Measurements from ENCODE around the gene NUDCD3.

The NUDCD3 gene

DNA sequence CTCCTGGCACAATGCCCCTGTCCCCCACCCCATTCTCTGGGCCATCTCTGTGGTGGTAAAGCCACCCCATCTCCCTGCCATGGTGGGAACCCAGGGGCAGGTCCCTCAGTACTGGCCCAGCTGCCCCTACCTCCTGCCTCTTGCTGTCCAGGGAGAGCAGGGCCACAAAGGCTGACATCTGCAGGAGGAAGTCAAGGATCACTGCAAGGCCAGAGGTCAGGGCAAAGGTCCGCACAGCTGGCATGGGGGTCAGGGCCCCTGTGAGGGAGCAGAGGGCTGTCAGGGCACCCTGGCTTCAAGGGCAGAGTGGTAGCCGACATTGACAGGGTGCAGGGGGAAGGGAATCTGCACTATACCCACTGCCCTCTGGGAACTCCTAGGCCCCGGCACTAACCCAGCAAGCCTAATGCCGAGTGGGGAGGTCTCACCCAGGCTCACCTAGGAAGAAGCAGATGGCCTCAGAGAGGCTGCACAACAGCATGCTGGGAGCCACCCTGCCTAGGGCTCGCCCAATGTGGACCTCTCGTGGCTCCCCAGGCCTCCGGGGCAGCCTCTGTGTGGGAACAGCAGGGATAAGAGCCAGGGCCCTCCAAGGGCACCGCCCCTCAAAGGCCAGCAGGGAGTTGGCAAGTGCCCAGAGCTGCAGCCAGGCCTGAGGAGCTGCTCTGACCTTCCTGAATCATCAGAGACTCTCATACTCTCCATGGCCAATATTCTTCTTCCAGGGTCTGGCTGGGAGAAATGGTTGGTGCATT, 43.0 kb upstream of the NUDCD3 start:
- Histone ChIP-seq H3K9ac (ENCODE audit: low read depth, low read length) (no peak overlapping the region), H3K4me1 (ENCODE audit: control insufficient read depth, insufficient read depth, low read length) (no peaks in the 10 kb centered on the region)

GRCh38 chr7:44531421-44532380, 41.2 kb upstream of the NUDCD3 start:
- no peak overlapping the region for H3K9ac ChIP-seq (ENCODE audit: low read depth, low read length)
- H3K27ac ChIP-seq (ENCODE audit: low read depth, low read length), result no peak overlapping the region
- H3K27me3 ChIP-seq (ENCODE audit: control insufficient read depth, insufficient read depth, low read length), result no peaks in the 10 kb centered on the region
- no peak overlapping the region for H3K4me3 ChIP-seq (ENCODE audit: low read depth, low read length)
- no peaks in the 10 kb centered on the region for H3K9me3 ChIP-seq (ENCODE audit: control insufficient read depth, insufficient read depth, low read length)
- no peaks in the 10 kb centered on the region for H3K4me1 ChIP-seq (ENCODE audit: control insufficient read depth, insufficient read depth, low read length)
- H3K36me3 ChIP-seq (ENCODE audit: control insufficient read depth, insufficient read depth, low read length), result no peaks in the 10 kb centered on the region

More for the DNA sequence above, 43.0 kb upstream of the NUDCD3 start:
- no peak overlapping the region for H3K4me3 ChIP-seq (ENCODE audit: low read depth, low read length)
- H3K9me3 ChIP-seq (ENCODE audit: control insufficient read depth, insufficient read depth, low read length), result no peaks in the 10 kb centered on the region
- H3K27ac ChIP-seq (ENCODE audit: low read depth, low read length), result no peak overlapping the region
- H3K36me3 ChIP-seq (ENCODE audit: control insufficient read depth, insufficient read depth, low read length), result no peaks in the 10 kb centered on the region
- H3K27me3 ChIP-seq (ENCODE audit: control insufficient read depth, insufficient read depth, low read length), result no peaks in the 10 kb centered on the region

- Histone ChIP-seq H3K4me3 (ENCODE audit: low read depth, low read length) (no peak overlapping the region), H3K9me3 (ENCODE audit: control insufficient read depth, insufficient read depth, low read length) (no peaks in the 10 kb centered on the region), H3K36me3 (ENCODE audit: control insufficient read depth, insufficient read depth, low read length) (no peaks in the 10 kb centered on the region), H3K27ac (ENCODE audit: low read depth, low read length) (no peak overlapping the region), H3K4me1 (ENCODE audit: control insufficient read depth, insufficient read depth, low read length) (no peaks in the 10 kb centered on the region), H3K27me3 (ENCODE audit: control insufficient read depth, insufficient read depth, low read length) (no peaks in the 10 kb centered on the region), H3K9ac (ENCODE audit: low read depth, low read length) (no peak overlapping the region)
Measured at GRCh38 chr7:44530990-44531389, 40.5 kb upstream of the NUDCD3 start.

DNA sequence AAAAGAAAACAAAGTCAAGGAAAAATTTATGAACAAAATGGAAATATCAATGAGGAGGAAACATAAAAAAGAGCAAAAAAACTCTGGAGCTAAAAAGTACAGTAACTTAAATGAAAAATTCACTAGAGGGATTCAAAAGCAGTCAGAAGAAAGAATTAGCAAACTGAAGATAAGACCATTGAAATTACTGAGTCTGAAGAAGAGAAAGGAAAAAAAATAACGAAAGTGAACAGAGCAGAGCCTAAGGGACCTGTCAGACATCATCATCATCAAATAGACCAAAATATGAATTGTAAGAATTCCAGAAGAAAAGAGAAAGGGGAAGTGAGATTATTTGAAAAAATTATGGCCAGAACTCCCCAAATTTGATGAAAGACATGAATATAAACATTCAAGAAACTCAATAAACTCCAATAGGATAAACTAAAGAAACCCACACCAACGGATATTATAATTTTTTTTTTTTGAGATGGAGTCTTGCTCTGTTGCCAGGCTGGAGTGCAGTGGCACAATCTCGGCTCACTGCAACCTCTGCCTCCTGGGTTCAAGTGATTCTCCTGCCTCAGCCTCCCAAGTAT, 34.4 kb upstream of the NUDCD3 start:
- no peaks in the 10 kb centered on the region for H3K4me1 ChIP-seq (ENCODE audit: control insufficient read depth, insufficient read depth, low read length)
- H3K27me3 ChIP-seq (ENCODE audit: control insufficient read depth, insufficient read depth, low read length), result no peaks in the 10 kb centered on the region
- no peak overlapping the region for H3K27ac ChIP-seq (ENCODE audit: low read depth, low read length)
- no peaks in the 10 kb centered on the region for H3K9me3 ChIP-seq (ENCODE audit: control insufficient read depth, insufficient read depth, low read length)
- no peaks in the 10 kb centered on the region for H3K36me3 ChIP-seq (ENCODE audit: control insufficient read depth, insufficient read depth, low read length)
- no peak overlapping the region for H3K4me3 ChIP-seq (ENCODE audit: low read depth, low read length)
- H3K9ac ChIP-seq (ENCODE audit: low read depth, low read length), result no peak overlapping the region

- H3K27ac ChIP-seq (ENCODE audit: low read depth, low read length), result no peak overlapping the region
- no peaks in the 10 kb centered on the region for H3K4me1 ChIP-seq (ENCODE audit: control insufficient read depth, insufficient read depth, low read length)
- H3K9ac ChIP-seq (ENCODE audit: low read depth, low read length), result no peak overlapping the region
- no peaks in the 10 kb centered on the region for H3K27me3 ChIP-seq (ENCODE audit: control insufficient read depth, insufficient read depth, low read length)
- H3K36me3 ChIP-seq (ENCODE audit: control insufficient read depth, insufficient read depth, low read length), result no peaks in the 10 kb centered on the region
- H3K9me3 ChIP-seq (ENCODE audit: control insufficient read depth, insufficient read depth, low read length), result no peaks in the 10 kb centered on the region
- H3K4me3 ChIP-seq (ENCODE audit: low read depth, low read length), result no peak overlapping the region
Measured at GRCh38 chr7:44522315-44522714, 31.9 kb upstream of the NUDCD3 start.

GRCh38 chr7:44521347-44522095, 31.1 kb upstream of the NUDCD3 start:
- no peaks in the 10 kb centered on the region for H3K9me3 ChIP-seq (ENCODE audit: control insufficient read depth, insufficient read depth, low read length)
- H3K4me1 ChIP-seq (ENCODE audit: control insufficient read depth, insufficient read depth, low read length), result no peaks in the 10 kb centered on the region
- no peak overlapping the region for H3K27ac ChIP-seq (ENCODE audit: low read depth, low read length)
- no peak overlapping the region for H3K4me3 ChIP-seq (ENCODE audit: low read depth, low read length)
- no peaks in the 10 kb centered on the region for H3K27me3 ChIP-seq (ENCODE audit: control insufficient read depth, insufficient read depth, low read length)
- H3K36me3 ChIP-seq (ENCODE audit: control insufficient read depth, insufficient read depth, low read length), result no peaks in the 10 kb centered on the region
- no peak overlapping the region for H3K9ac ChIP-seq (ENCODE audit: low read depth, low read length)

DNA sequence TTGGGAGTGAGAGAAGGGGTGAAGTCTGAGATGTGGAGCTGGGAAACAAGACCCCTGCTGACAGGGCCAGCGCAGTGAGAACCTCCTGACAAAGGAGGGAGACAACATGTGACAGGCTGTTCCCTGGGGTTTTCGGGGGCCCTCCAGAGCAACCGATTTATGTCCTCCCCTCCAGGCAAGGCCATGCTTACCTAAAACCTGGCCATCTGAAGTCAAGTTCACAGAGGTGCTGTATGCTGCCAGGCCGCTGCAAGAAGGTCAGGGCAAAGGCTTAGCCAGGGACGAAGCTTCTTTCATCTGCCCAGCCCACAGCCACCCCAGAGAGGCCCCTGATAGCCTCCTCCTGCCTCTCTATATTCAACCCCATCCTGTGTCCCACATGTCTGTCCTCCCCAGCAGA, 30.1 kb upstream of the NUDCD3 start:
- H3K27me3 ChIP-seq (ENCODE audit: control insufficient read depth, insufficient read depth, low read length), result no peaks in the 10 kb centered on the region
- no peak overlapping the region for H3K9ac ChIP-seq (ENCODE audit: low read depth, low read length)
- no peaks in the 10 kb centered on the region for H3K36me3 ChIP-seq (ENCODE audit: control insufficient read depth, insufficient read depth, low read length)
- no peaks in the 10 kb centered on the region for H3K9me3 ChIP-seq (ENCODE audit: control insufficient read depth, insufficient read depth, low read length)
- no peak overlapping the region for H3K4me3 ChIP-seq (ENCODE audit: low read depth, low read length)
- H3K4me1 ChIP-seq (ENCODE audit: control insufficient read depth, insufficient read depth, low read length), result no peaks in the 10 kb centered on the region
- H3K27ac ChIP-seq (ENCODE audit: low read depth, low read length), result no peak overlapping the region

DNA sequence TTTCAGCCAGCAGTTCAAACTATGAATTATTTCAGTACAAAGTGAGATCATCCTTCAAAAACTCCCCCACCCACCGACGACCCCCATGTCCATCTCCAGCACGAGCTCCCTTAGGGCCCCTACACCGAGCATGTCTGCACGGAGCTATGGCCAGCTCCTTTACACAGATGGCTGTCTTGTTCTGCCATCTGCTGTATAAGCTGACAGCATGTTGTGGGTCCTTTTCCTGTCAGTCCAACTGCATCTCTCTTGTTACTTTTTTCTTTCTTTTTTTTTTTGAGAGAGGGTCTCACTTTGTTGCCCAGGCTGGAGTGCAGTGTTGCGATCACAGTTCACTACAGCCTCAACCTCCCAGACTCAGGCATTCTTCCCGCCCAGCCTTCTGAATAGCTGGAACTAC, 29.1 kb upstream of the NUDCD3 start:
- H3K27ac ChIP-seq (ENCODE audit: low read depth, low read length), result no peak overlapping the region
- no peak overlapping the region for H3K4me3 ChIP-seq (ENCODE audit: low read depth, low read length)
- H3K36me3 ChIP-seq (ENCODE audit: control insufficient read depth, insufficient read depth, low read length), result no peaks in the 10 kb centered on the region
- H3K4me1 ChIP-seq (ENCODE audit: control insufficient read depth, insufficient read depth, low read length), result no peaks in the 10 kb centered on the region
- H3K27me3 ChIP-seq (ENCODE audit: control insufficient read depth, insufficient read depth, low read length), result no peaks in the 10 kb centered on the region
- H3K9me3 ChIP-seq (ENCODE audit: control insufficient read depth, insufficient read depth, low read length), result no peaks in the 10 kb centered on the region
- H3K9ac ChIP-seq (ENCODE audit: low read depth, low read length), result no peak overlapping the region

DNA sequence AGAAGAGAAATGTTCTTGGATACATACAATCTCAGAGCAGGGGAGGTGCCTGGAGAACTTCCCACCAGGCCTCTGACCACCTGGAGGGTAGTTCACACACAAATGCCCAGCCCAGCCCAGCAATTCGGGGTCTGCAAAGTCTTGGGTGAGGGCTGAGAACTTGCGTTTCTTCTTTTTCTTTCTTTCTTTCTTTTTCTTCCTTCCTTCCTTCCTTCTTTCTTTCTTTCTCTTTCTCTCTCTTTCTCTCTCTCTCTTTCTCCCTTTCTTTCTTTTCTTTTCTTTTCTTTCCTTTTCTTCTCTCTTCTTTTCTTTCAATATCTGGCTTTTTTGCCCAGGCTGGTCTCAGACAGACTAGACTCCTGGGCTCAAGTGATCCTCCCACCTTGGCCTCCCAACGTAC, 28.3 kb upstream of the NUDCD3 start:
- Histone ChIP-seq H3K36me3 (ENCODE audit: control insufficient read depth, insufficient read depth, low read length) (no peaks in the 10 kb centered on the region), H3K27me3 (ENCODE audit: control insufficient read depth, insufficient read depth, low read length) (no peaks in the 10 kb centered on the region), H3K4me1 (ENCODE audit: control insufficient read depth, insufficient read depth, low read length) (no peaks in the 10 kb centered on the region), H3K27ac (ENCODE audit: low read depth, low read length) (no peak overlapping the region), H3K9ac (ENCODE audit: low read depth, low read length) (no peak overlapping the region), H3K9me3 (ENCODE audit: control insufficient read depth, insufficient read depth, low read length) (no peaks in the 10 kb centered on the region), H3K4me3 (ENCODE audit: low read depth, low read length) (no peak overlapping the region)

GRCh38 chr7:44517175-44517574, 26.7 kb upstream of the NUDCD3 start:
- H3K36me3 ChIP-seq (ENCODE audit: control insufficient read depth, insufficient read depth, low read length), result no peaks in the 10 kb centered on the region
- no peak overlapping the region for H3K27ac ChIP-seq (ENCODE audit: low read depth, low read length)
- H3K4me1 ChIP-seq (ENCODE audit: control insufficient read depth, insufficient read depth, low read length), result no peaks in the 10 kb centered on the region

More at GRCh38 chr7:44517175-44517574, 26.7 kb upstream of the NUDCD3 start:
- no peaks in the 10 kb centered on the region for H3K27me3 ChIP-seq (ENCODE audit: control insufficient read depth, insufficient read depth, low read length)
- no peaks in the 10 kb centered on the region for H3K9me3 ChIP-seq (ENCODE audit: control insufficient read depth, insufficient read depth, low read length)
- no peak overlapping the region for H3K9ac ChIP-seq (ENCODE audit: low read depth, low read length)
- no peak overlapping the region for H3K4me3 ChIP-seq (ENCODE audit: low read depth, low read length)
